ENCODE results near the gene TCHH.
"Not testable (repeated sequence)": the region's sequence is repeated elsewhere in the genome, so short reads cannot be mapped to it uniquely, and the experiment has no call there.

Gene TCHH

DNA sequence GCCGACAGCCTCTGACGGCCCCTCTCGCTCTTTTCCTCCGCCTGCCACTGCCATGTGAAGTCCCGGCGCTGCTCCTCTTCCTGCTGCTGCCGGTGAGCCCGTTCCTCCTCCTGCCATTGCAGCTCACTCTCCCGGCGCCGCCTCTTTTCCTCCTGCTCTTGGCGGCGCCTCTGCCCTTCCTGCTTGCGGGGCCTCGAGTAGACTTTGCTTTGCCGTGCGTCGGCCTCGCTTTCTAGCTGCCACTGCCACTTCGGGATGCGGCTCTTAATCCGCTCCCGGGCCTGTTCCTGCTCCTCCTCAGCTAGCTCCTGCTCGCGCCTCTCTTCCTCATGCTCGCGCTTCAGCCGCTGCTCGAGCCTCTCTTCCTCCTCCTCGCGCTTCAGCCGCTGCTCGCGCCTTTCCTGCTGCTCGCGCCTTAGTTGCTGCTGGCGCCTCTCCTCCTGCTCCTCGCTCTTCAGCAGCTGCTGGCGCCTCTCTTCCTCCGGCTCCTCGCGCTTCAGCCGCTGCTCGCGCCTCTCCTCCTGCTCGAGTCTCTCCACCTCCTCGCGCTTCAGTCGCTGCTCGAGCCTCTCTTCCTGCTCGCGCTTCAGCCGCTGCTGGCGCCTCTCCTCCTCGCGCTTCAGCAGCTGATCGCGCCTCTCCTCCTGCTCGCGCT lies 4.3 kb downstream of the TCHH start:
- no peak for DNase-seq

DNA sequence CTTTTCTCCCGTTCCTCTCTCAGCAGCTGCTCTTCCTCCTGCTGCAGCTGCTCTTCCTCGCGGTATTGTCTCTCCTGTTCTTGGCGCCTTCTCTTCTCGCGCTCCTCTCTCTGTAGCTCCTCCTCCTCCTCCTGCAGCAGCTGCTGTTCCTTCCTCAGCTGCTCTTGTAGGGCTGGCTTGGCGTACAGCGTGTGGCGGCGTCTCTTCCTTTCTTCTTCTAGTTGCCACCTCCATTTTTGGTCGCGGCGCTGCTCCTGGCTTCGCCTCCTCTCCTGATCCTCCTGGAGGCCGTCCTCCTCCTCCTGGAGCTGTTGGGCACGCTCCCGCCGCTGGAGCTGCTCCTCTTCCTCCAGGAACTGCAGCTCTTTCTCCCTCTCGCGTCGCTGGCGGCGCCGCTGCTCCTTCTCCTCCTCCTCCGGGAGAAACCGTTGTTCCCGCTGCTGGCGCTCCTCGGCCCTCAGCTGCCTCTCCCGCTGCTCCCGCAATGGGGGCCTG lies 4.8 kb downstream of the TCHH start:
- no peak for DNase-seq

DNA sequence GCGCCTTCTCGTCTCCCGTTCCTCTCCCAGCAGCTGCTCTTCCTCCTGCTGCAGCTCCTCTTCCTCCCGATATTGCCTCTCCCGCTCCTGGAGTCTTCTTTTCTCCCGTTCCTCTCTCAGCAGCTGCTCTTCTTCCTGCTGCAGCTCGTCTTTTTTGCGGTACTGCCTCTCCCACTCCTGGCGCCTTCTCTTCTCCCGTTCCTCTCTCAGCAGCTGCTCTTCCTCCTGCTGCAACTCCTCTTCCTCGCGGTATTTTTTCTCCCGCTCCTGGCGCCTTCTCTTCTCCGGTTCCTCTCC lies 5.3 kb downstream of the TCHH start:
- no peak for DNase-seq

DNA sequence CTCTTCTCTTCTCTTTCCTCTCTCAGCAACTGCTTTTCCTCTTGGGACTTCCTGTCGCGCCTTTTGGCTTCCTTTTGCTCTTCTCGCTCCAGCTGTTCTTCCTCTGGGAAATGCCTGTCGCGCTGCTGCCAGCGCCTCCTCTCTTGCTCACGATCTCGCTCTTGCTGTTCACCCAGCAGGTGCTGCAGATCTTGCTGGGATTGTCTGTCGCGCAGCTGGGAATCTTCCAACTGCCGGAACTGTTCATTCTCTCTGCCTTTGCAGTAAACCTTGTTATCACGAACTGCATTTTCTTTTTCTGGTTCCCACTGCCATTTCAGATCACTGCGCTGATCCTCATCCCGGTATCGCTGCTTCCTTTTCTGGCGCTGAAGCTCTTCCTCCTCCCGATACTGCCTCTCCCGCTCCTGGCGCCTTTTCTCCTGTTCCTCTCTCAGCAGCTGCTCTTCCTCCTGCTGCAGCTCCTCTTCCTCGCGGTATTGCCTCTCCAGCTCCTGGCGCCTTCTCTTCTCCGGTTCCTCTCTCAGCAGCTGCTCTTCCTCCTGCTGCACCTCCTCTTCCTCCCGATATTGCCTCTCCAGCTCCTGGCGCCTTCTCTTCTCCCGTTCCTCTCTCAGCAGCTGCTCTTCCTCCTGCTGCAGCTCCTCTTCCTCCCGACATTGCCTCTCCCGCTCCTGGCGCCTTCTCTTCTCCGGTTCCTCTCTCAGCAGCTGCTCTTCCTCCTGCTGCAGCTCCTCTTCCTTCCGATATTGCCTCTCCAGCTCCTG lies 5.8 kb downstream of the TCHH start:
- DNase-seq = no peak

DNA sequence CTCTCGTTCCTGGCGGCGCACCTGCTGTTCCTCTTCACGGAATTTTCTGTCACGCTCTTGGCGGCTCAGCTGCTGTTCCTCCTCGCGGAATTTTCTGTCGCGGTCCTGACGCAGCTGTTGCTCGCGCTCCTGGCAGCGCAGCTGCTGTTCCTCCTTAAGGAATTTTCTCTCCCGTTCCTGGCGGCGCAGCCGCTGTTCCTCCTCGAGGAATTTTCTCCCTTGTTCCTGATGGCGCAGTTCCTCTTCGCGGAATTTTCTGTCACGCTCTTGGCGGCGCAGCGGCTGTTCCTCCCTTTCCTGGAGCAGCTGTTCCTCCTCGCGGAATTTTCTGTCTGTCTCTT lies 6.4 kb downstream of the TCHH start:
- no peak for DNase-seq

DNA sequence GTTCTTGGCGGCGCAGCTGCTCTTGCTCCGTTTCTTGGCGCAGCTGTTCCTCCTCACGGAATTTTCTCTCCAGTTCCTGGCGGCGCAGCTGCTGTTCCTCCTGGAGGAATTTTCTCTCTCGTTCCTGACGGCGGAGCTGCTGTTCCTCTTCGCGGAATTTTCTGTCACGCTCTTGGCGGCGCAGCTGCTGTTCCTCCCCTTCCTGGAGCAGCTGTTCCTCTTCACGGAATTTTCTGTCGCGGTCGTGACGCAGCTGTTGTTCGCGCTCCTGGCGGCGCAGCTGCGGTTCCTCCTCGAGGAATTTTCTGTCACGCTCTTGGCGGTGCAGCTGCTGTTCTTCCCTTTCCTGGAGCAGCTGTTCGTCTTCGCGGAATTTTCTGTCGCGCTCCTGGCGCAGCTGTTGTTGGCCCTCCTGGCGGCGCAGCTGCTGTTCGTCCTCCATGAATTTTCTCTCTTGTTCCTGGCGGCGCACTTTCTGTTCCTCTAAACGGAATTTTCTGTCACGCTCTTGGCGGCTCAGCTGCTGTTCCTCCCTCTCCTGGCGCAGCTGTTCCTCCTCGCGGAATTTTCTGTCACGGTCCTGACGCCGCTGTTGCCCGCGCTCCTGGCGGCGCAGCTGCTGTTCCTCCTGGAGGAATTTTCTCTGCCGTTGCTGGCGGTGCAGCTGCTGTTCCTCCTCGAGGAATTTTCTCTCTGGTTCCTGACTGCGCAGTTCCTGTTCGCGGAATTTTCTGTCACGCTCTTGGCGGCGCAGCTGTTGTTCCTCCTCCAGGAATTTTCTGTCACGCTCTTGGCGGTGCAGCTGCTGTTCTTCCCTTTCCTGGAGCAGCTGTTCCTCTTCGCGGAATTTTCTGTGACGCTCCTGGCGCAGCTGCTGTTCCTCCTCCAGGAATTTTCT lies 7.0 kb downstream of the TCHH start:
- no peak for DNase-seq

DNA sequence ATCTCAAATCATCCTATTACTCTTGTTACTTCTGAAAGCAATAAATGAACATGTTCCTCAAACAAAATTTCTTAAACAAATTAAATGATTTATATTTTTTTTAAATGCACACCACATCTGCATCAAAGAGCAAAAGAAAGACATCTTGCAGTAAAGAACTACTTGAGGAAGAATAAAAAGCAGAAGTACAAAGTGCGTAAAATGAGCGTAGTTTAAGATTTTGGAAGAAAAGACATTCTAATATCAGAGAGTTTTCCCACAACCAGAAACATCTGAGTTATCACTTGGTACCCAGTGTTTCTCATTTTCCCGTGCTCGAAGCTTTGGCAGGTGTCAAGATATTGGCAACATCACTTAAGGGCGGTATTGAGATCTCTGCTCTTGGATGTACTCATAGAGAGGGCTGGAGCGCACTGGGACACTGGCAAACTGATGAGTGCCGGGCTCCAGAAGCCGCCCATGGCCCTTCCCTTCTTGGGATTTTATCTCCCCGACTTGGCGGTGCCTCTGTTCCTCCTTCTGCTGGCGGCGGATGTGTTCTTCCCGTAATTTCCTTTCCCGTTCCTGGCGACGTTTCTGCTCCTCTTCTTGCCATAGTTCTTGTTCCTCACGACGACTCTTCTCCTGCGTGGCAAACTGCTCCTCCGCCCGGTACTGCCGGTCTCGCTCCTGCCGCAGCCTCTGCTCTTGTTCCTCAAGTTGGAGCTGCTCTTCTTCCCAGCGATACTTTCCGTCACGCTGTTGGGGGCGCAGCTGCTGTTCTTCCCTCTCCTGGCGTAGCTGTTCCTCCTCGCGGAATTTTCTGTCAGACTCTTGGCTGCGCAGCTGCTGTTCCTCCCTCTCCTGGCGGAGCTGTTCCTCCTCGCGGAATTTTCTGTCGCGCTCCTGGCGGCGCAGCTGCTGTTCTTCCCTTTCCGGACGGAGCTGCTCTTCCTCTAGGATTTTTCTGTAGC lies 7.9 kb downstream of the TCHH start:
- no peak for DNase-seq

DNA sequence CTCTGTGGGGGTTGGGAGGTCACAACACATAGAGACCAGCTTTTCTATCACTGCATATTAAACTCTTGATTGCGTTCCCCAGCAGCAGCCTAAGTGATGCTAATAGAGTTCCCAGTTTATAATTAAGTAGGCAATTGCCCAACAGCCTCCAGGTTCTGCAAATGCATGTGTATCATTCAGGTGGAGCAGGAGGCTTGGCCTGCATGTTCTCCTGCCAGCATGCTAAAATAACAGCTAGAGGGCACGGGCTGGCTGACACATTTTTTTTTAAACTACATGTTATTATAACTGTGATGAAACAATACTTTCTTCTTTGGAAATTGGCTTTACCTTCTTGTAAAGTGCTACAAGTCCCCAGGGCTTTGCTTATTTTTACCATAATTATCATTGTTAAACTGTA lies 10.4 kb downstream of the TCHH start:
- DNase-seq = no peak

DNA sequence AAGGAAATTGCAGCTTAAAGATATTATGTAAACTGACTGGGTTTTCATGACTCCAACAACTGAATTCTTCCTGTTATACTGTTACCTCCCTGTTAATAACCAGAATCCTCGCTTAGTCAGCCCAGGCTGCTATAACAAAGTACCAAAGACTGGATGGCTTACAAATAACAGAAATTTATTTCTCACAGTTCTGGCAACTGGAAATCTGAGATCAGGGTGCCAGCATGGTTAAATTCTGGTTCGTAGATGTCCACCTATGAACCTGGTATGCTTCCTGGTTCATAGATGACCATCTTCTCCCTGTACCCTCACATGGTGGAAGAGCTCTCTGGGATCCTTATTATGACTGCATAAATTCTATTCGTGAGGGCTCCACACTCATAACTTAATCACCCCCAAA lies 18.3 kb downstream of the TCHH start:
- DNase-seq = no peak

DNA sequence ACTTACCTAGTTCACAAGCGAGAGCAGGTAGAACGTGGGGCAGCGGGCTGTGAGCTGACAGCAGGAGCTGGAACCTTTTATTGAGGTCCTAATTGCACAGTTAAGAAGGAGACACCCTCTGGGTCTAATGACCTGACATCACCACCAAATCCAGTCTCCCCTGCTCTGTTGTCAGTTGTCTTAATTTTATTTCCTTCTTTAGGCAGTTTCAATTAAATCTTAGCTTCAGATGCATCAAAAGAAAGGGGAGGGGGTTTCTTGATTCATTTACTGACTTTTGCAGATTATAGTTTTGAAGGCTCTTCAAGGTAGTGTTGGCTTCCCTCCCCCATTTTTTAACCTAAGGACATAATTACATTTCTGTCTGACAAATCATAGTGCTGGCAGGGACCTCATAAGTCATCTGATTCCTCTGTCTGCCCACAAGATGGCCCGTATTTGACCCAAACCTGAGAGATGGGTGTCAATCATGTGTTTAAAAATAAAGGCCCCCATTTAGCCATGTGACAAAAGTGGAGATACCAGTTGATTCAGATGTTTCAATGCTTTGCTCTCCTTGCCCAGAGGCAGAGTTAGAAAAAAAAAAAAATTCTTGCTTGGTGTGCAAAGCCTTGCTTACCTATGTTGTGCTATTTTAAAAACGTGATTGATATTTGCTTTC lies 26.1 kb downstream of the TCHH start, which contains the start of gene TCHHL1:
TCHHL1 (minus strand) TSS at position 51 of the 661 bp plus-strand sequence. CDS start 921 bp downstream, outside the sequence.
- no peak for DNase-seq

DNA sequence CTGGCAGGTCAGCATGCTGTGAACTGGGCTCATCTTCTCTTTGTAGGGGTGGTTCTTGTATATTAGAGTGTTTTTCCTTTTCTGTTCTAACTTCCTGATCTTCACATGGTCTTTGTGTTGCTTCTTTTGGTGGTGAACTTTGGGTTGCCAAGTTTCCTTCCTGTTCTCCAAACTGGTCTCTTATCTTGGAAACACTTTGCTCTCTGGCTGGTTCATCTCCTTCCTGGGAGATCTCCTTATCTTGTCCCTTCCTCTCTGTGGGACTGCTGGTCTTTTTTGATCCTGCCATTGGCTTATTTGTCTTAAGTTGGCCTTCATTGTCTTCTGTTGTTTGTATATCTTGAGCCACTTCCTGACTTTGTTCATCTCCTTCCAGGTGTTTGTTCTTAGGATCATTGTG lies 28.5 kb downstream of the TCHH start:
- DNase-seq = no peak

DNA sequence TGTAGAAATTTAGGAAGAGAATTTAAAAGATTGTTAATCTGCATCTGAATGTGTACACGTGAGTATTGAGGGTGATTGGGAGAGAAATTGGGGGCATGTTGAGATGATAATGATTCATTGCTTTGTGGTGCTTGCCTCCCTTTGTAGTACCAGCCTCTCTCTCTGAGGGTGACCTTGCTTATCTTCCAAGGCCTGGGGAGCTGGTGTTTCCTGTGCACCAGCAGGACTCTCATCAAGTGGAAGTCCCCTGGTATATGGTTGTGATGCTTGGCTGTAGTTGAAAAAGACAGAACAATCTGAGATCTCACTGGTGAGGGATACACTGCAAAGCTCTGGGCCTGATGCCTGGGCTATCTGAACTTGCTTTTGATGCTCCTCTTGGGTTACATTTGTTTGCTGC lies 30.4 kb downstream of the TCHH start:
- DNase-seq = no peak

DNA sequence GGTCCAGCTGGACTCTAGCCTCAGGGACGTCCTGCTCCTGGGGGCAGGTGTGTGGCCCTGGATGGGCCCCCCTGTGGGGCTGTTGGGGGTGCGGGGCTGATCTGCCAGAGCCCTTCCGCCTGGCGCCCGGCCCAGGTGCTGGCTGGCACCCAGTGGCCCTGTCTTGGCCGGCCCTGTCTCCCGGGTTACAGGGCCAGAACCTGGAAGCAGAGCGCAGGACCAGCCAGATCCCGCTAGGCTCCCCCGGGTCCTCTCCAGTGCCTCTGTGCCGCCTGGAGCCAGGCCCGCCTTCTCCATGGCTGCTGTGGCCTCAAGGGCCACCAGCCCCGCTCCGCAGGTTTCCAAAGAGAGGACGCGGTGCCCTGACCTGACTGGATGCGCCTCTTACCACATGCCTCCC lies 34.2 kb downstream of the TCHH start:
- not testable (repeated sequence) for DNase-seq

DNA sequence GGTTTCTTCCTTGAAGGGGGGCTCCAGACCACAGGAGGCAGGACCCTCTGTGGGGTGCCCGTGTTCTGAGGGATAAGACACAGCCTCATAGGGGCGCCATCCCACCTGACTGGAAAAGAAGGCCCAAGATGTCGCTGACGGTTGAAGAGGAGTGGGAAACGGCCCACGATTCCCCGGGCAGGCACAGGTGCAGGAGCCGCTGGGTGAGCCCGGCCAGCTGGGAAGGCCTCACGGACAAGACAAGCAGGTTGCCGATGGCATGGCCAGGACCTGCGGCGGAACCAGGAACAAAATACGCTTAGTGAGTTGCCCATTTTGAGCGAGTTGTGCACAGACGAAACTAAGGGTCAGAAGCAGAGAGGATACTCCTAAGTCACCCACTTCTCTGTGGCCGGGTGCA lies 34.8 kb downstream of the TCHH start:
- not testable (repeated sequence) for DNase-seq

DNA sequence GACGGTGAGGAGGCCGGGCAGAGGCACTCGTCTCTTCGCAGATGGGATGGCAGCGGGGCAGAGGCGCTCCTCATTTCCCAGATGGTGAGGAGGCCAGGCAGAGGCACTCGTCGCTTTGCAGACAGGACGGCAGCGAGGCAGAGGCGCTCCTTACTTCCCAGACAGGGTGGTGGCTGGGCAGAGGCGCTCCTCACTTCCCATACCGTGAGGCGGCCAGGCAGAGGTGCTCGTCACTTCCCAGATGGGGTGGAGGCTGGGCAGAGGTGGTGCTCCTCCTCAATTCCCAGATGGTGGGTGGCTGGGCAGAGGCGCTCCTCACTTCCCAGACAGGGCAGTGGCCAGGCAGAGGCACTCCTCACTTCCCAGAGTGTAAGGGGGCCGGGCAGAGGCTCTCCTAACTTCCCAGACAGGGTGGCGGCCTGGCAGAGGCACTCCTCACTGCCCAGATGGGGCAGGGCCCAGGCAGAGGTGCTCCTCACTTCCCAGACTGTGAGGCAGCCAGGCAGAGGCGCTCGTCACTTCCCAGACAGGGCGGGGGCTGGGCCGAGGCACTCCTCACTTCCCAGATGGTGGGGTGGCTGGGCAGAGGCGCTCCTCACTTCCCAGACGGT lies 36.3 kb downstream of the TCHH start:
- no peak for DNase-seq

DNA sequence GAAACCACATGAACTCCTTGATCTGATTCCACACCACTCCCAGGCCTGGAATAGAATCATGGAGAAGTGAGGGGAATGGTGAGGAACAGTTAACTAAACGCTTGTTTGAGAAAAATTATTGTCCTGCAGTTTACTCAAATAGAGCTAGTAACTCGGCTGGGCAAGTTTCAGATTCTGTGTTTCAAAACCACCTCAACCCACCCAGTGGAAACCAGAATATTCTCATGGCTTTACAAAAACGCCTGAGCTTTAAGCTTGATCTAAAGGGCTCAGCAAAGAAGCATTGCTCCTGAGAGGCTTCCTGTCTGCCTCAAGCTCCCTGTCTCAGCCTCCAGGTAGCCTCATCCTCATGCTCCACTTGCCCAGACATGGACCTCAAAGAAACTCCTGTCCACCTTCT lies 42.9 kb downstream of the TCHH start:
- no peak for DNase-seq

DNA sequence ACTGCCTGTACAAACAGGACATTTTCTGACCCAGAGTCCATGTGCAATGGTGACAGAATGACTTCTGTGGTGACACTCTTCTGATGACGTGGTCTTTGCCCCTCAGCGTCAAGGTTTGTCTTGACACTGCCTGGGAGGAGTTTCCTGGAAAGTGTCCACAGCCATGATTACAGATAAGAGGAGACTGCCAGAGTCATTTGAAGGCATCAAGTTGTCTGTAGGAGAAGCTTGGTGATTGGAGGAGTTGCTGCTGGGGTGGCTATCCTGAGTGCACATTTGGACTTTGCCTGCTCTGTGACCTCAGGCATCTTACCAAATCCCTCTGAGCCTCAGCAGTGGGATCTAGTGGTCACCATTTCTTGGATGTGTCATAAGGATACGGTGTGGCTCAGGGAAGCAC lies 44.1 kb downstream of the TCHH start:
- DNase-seq = no peak

DNA sequence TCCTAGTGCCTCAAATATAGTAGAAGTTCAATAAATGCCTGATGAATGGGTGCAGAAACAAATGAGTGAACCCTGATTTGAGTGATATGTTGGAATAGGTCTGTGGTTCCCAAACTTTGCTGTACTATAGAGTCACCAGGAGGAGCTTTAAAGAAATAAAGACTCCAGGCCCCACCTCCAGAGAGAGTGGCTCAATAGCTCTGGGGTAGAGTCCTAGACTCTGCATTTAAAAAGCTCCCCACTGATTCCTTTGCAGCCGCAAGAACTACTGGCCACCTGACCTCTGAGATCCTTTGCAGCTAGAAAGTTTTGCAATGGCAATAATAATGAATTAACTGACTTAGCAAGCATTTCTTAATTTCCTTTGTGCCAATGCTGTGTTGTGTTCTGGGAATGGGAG lies 47.3 kb downstream of the TCHH start:
- DNase-seq = no peak

DNA sequence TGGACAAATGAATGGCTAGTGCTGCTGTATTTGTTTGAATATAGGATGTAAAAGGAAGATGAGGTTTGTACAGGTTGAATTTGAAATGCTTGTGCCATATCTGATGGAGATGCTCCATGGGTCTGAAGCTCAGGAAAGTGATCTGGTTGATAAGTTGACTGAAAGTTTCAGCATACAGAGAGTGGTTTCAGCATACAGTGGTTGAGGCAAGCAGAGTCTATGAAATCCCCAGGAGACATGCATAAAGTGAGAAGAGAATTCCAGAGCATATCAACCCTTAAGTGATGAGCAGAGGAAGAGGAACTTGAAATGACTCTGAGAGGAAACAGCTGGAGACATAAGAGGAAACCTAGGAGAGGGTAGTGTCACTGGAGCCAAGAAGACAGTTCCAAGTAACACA lies 48.1 kb downstream of the TCHH start:
- DNase-seq = no peak

DNA sequence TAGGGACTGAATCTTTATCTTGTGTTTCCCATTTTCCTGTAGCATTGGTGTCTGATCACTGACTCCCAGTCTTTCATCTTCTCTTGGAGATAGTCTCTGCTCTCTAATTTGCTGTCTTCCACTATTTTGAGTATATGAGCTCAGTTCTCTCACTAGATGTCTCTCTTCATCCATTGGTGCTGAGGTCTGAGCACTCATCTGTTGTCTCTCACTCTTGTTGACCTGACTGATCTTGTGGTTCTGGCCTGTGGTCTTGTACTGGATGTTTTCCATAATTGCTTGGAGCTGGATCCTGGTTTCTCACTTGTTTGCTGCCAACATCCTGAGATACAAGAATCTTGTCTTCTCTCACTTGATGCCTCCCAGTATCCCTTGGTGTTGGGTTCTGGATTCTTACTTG lies 53.3 kb downstream of the TCHH start:
- no peak for DNase-seq
